Epithelial cell of proximal tubule (primary cell): ENCODE results near the gene TIMM22. TPM values are rescaled to one million over a fixed set of nuclear protein-coding genes. Genes with fewer than 3 reads are reported as not detected.
"Not testable (repeated sequence)": the region's sequence is repeated elsewhere in the genome, so short reads cannot be mapped to it uniquely, and the experiment has no call there.

Experiments
- DNase-seq: peaks from one replicate; pipeline ENCODE4 v3.0.0-alpha.2; 2011; ENCODE audit warnings: low read depth
- H3K4me3 ChIP-seq: 2 replicates; pipeline ENCODE4 v1.5.1; 2011; ENCODE audit warnings: low read depth, mild to moderate bottlenecking, low read length
- CTCF ChIP-seq: conservative IDR thresholded peaks from 2 replicates; pipeline ENCODE4 v1.5.1; 2012; ENCODE audit warnings: low read depth, mild to moderate bottlenecking, low read length
- total RNA-seq: library from RNA; depleted of rRNA; stranded (reverse); fragments of >200 nt; gene quantifications from 2 replicates; pipeline ENCODE4 v1.2.3, GENCODE V29; 2015

TIMM22 gene
- total RNA-seq, 1 donor from 2014 or later = 18.7 TPM

DNA sequence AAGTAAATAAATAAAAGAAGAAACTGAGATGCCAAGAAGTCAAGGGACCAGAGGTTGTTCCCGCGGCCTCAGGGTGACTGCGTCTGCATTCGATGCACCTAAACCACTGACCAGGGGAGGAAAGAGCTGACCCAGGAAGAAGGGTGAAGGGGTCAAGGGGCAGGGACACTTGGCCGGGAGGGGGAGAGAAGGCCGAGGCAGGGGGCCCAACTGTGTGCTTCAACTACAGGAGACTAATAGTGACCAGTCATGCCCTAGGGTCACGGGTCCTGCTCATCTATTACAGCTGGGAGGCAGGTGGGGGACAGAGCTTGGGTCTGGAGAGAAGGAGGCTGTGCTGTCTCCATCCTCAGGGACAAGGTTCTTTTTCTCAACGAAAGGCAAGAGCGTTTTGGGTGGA, 44.8 kb downstream of the TIMM22 start:
- no peak for DNase-seq
- no peak overlapping the region for H3K4me3 ChIP-seq
- no peak for TF ChIP-seq CTCF

GRCh38 chr17:1042486-1042885, 45.6 kb downstream of the TIMM22 start:
- H3K4me3 ChIP-seq = no peak overlapping the region
- no peak for DNase-seq

DNA sequence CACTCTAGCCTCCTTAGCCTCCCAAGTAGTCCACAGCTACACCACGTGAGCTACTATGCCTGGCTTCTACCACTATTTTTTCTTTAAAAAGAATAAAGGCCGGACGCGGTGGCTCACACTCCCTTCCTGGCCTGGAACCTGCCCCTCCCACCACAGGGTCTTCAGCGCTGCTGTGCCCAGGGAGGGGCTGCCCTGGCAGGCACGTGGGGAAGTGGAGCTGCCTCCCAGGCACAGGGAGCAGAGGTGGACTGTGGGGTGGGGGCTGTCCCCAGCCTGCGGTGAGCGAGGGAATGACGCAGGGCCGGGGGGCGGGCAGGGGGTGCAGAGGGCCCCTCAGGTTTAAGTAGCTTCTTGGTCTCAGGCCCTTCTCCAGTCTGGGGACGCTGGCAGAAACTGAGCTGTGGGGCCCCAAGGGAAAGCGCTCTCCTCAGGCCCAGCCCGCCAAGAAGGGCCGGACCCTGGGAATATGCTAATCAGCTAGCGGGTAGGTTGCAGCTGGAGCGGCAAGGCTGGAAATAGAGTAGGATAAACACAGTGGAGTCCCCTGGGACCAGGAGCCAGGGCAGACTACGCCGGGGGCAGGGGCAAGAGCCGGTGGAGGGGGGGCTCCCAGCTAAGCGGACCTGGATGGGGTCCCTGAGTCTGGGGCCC, 46.8 kb downstream of the TIMM22 start:
- DNase-seq = no peak
- no peak for TF ChIP-seq CTCF
- H3K4me3 ChIP-seq = no peak overlapping the region

More at GRCh38 chr17:1042486-1042885, 45.6 kb downstream of the TIMM22 start:
- no peak for TF ChIP-seq CTCF

- DNase-seq, H3K4me3 ChIP-seq: not testable (repeated sequence)
These were observed 47.6 kb downstream of the TIMM22 start for GRCh38 chr17:1044387-1045009.

- H3K4me3 ChIP-seq = no peak overlapping the region
- no peak for TF ChIP-seq CTCF
- DNase-seq = no peak
These were observed 48.5 kb downstream of the TIMM22 start for GRCh38 chr17:1045456-1045855.

DNA sequence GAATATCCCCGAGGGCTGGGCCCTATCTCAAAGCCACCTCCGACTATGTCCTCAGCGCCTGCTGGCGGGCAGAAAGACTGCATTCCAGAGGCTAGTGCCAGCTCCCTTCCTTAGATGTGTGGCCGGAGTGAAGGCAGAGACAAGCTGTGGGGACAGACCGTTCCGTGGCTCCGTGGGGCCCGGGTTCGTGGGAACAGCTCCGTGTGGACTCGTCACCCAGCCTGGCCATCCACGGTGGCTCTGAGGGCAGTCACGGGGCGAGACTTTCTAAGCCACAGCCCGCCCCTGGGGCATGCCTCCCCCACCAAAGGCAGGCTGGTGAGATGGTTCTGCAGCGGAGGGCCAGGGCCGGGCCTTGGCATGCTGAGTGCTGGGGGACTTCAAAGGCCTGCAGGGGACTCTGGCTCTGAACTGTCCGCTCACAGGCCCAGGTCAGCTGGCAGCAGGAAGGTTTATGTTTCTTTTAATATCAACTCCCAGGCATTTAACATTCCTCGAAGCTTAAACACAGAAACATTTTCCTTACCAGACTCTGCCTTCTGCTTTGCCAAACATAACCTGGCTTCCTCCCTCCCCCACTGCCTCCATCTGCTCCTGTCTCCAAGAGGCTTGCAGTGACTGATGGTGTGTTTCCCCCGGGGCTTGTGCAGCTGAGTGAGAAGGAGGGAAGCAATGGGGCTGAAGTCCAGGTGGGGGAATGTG, 50.4 kb downstream of the TIMM22 start:
- H3K4me3 ChIP-seq = no peak overlapping the region
- no peak for TF ChIP-seq CTCF
- DNase-seq = no peak

- no peak for DNase-seq
- no peak for TF ChIP-seq CTCF
- H3K4me3 ChIP-seq = no peak overlapping the region
These were observed 51.0 kb downstream of the TIMM22 start for GRCh38 chr17:1047879-1048470.

- not testable (repeated sequence) for DNase-seq, H3K4me3 ChIP-seq
These were observed 51.7 kb downstream of the TIMM22 start for GRCh38 chr17:1048516-1049115.
